Stimulated activated CD8-positive, alpha-beta memory T cell treated with anti-CD3 and anti-CD28 coated beads, Interleukin-15, amount 100 ng/mL, for 4 hours (primary cell): ENCODE results near the gene STK35.

Experiments
- DNase-seq, 2 donors: peaks; one replicate each; pipeline ENCODE4 v3.0.0-alpha.2; 2020; ENCODE audit warnings: low read depth in 2 of 2

Gene STK35

DNA sequence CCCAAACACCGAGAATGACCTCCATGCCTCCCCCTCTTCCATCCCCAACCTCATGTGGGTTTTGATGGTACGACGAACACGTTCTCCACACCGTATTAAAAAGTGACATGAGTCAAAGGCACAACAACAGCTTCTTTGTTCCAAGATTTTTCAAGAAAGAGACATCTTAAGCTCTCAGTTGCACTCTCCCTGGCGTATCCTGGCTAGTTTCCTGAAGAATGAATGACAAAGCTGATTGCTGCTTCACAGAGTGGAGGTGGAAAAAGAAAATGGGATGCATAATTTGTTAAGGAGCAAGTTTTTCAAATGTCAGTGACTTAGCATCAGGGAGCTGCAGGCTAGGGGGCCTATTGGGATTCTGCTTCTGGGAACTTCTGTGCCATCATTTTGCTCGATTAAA is 95.5 kb downstream of the STK35 start:
- no peak for DNase-seq
